Tibial artery (tissue), 4 donors: ENCODE data around the gene TEX36.

ENCODE experiments used
- DNase-seq, 2 donors: peaks; one replicate each; pipeline ENCODE4 v3.0.0-alpha.2; 2019
- H3K27ac ChIP-seq, 2 donors: fragments of 200-600 bp; sonication (generic) in 1 of 2; 1 replicate in 1 of 2; 2 replicates in 1 of 2; pipeline ENCODE4 v1.5.1; 2018 to 2019; ENCODE audit warnings: mild to moderate bottlenecking in 1 of 2
- H3K27me3 ChIP-seq, 2 donors: fragments of 200-600 bp; sonication (generic) in 1 of 2; one replicate each; pipeline versions ENCODE4 v1.5.1 to v1.6.0; 2016 to 2019
- H3K36me3 ChIP-seq, 3 donors: fragments of 200-600 bp; sonication (generic) in 2 of 3; one replicate each; pipeline ENCODE4 v1.5.1; 2016 to 2019; ENCODE audit warnings: mild to moderate bottlenecking in 2 of 3
- H3K4me1 ChIP-seq, 4 donors: fragments of 200-600 bp; sonication (generic) in 2 of 4; 1 replicate in 3 of 4; 2 replicates in 1 of 4; pipeline ENCODE4 v1.5.1; 2016 to 2019
- H3K4me3 ChIP-seq, 2 donors: fragments of 200-600 bp; sonication (generic) in 1 of 2; 1 replicate in 1 of 2; 2 replicates in 1 of 2; pipeline ENCODE4 v1.5.1; 2018 to 2019; ENCODE audit warnings: mild to moderate bottlenecking in 2 of 2
- H3K9me3 ChIP-seq, 3 donors: fragments of 200-600 bp; sonication (generic) in 1 of 3; one replicate each; pipeline ENCODE4 v1.5.1; 2016 to 2019
- CTCF ChIP-seq, 2 experiments: fragments of 200-600 bp in 1 of 2; fragments of 450-650 bp in 1 of 2; IDR thresholded peaks; one replicate each; pipeline ENCODE4 v1.5.1; 2017 to 2019; ENCODE audit warnings: antibody characterized with exemption in 2 of 2, mild to moderate bottlenecking in 1 of 2, moderate library complexity in 1 of 2
- intact Hi-C: fragments of 100-400 bp; cut with DNase I; formaldehyde crosslinking; loops from one replicate; pipeline ENCODE4 v1.15.0; 2023; ENCODE audit warnings: low total_unique reads

Gene TEX36

GRCh38 chr10:125646311-125646710 is 36.7 kb downstream of the TEX36 start:
- H3K9me3 ChIP-seq = peaks cover 0 to 15% (median 0%) of the 10 kb centered on the region in 3 donors
- no peak for DNase-seq
- H3K4me1 ChIP-seq = no peaks in the 10 kb centered on the region
- intact Hi-C loops = no loop called here
- no peak overlapping the region for H3K4me3 ChIP-seq
- H3K36me3 ChIP-seq = no peaks in the 10 kb centered on the region
- TF ChIP-seq CTCF (IDR thresholded peaks at IDR 0.05) = no peak
- no peaks in the 10 kb centered on the region for H3K27me3 ChIP-seq
- no peak overlapping the region for H3K27ac ChIP-seq

GRCh38 chr10:125641398-125641797 is 41.6 kb downstream of the TEX36 start:
- H3K27ac ChIP-seq = no peak overlapping the region
- no peaks in the 10 kb centered on the region for H3K36me3 ChIP-seq
- no peaks in the 10 kb centered on the region for H3K4me1 ChIP-seq
- no peak for DNase-seq
- TF ChIP-seq CTCF (IDR thresholded peaks at IDR 0.05) = no peak
- intact Hi-C loops = no loop called here
- no peaks in the 10 kb centered on the region for H3K9me3 ChIP-seq
- no peak overlapping the region for H3K4me3 ChIP-seq
- H3K27me3 ChIP-seq = peaks cover 0 to 10% of the 10 kb centered on the region in 2 donors

GRCh38 chr10:125640653-125641052 is 42.3 kb downstream of the TEX36 start:
- Histone ChIP-seq H3K27ac (no peak overlapping the region), H3K4me1 (no peaks in the 10 kb centered on the region), H3K9me3 (no peaks in the 10 kb centered on the region), H3K27me3 (peaks cover 0 to 10% of the 10 kb centered on the region in 2 donors), H3K36me3 (no peaks in the 10 kb centered on the region), H3K4me3 (no peak overlapping the region)
- intact Hi-C loops = no loop called here
- no peak for DNase-seq
- TF ChIP-seq CTCF (IDR thresholded peaks at IDR 0.05) = no peak

- Histone ChIP-seq H3K27ac (no peak overlapping the region), H3K36me3 (no peaks in the 10 kb centered on the region), H3K27me3 (peaks cover 0 to 10% of the 10 kb centered on the region in 2 donors), H3K4me1 (no peaks in the 10 kb centered on the region), H3K4me3 (no peak overlapping the region), H3K9me3 (no peaks in the 10 kb centered on the region)
- intact Hi-C loops = no loop called here
- TF ChIP-seq CTCF (IDR thresholded peaks at IDR 0.05) = no peak
- DNase-seq = no peak
Measured at GRCh38 chr10:125639846-125640245, 43.1 kb downstream of the TEX36 start.

- peaks cover 0 to 16% of the 10 kb centered on the region in 2 donors for H3K27me3 ChIP-seq
- DNase-seq = no peak
- no peak for TF ChIP-seq CTCF (IDR thresholded peaks at IDR 0.05)
Measured at GRCh38 chr10:125638555-125638954, 44.4 kb downstream of the TEX36 start.

GRCh38 chr10:125637496-125637895 is 45.5 kb downstream of the TEX36 start:
- Histone ChIP-seq H3K4me1 (no peaks in the 10 kb centered on the region), H3K27ac (no peak overlapping the region), H3K36me3 (no peaks in the 10 kb centered on the region), H3K4me3 (no peak overlapping the region), H3K27me3 (peaks cover 0 to 16% of the 10 kb centered on the region in 2 donors), H3K9me3 (no peaks in the 10 kb centered on the region)
- intact Hi-C loops = no loop called here
- no peak for TF ChIP-seq CTCF (IDR thresholded peaks at IDR 0.05)
- no peak for DNase-seq

More at GRCh38 chr10:125638555-125638954, 44.4 kb downstream of the TEX36 start:
- no peak overlapping the region for H3K4me3 ChIP-seq
- H3K27ac ChIP-seq = no peak overlapping the region
- no peaks in the 10 kb centered on the region for H3K36me3 ChIP-seq
- no peaks in the 10 kb centered on the region for H3K4me1 ChIP-seq
- intact Hi-C loops = no loop called here
- no peaks in the 10 kb centered on the region for H3K9me3 ChIP-seq
